GM08714 (cell line): ENCODE results near the gene SFT2D1.
"Not testable (repeated sequence)": the region's sequence is repeated elsewhere in the genome, so short reads cannot be mapped to it uniquely, and the experiment has no call there.

Source experiments
- H3K4me3 ChIP-seq: fragments of 200-500 bp; sonication (Bioruptor generic); 2 replicates; pipeline ENCODE4 v1.5.1; 2014; ENCODE audit warnings: mild to moderate bottlenecking, low read length, inconsistent platforms
- ZNF274 ChIP-seq: IDR thresholded peaks from 2 replicates; pipeline ENCODE4 v1.6.1; 2012; ENCODE audit warnings: mild to moderate bottlenecking, low read depth, low read length

The SFT2D1 gene

DNA sequence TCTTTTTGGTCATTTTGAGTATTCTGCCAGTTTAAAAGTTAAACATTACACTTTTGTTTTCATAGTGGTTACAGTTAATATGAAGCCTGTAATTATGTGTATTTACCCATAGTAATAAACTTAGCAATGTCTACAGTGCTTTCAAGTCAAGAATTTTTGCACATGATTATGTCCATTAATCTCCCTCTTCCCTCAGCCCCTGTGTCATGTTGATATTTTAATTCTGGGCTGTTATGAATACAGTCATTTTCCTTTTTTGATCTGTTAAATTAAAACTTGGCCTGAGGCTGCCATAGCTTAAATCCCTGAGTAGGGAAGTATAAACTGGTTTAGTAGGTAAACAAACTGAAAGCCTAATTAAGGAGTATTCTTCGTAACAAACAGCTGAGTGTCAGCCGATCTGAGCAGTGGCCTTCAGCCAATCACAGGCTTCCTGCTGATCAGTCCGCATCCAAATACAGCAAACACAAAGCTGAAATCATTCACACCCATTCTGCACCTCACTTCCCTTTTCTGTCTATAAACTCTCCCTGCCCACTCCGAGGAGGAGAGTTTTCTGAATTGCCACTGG lies 9.5 kb upstream of the SFT2D1 start:
- no peak for TF ChIP-seq ZNF274
- no peak overlapping the region for H3K4me3 ChIP-seq

DNA sequence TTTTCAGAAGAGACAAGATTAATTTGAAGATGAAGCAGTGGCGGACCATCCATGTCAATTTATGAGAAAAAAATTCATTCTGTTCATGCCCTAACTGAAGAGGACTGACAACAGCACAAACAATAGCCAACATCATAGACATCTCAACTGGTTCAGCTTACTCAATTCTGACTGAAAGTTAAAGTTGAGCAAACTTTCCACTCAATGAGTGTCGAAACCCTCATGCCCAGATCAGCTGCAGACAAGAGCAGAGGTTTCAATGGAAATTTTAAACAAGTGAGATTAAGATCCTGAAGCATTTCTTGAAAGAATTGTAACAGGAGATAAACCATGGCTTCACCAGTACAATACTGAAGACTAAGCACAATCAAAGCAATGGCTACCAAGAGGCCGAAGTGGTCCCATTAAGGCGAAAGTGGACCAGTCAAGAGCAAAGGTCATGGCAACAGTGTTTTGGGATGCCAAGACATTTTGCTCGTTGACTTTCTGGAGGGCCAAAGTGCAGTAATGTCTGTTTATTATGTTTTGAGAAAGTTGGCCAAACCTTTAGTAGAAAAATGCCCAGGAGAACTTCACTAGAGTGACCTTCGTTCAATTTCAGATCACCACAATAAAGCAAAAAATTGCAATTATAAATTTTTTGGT lies 6.1 kb upstream of the SFT2D1 start:
- no peak overlapping the region for H3K4me3 ChIP-seq
- no peak for TF ChIP-seq ZNF274

DNA sequence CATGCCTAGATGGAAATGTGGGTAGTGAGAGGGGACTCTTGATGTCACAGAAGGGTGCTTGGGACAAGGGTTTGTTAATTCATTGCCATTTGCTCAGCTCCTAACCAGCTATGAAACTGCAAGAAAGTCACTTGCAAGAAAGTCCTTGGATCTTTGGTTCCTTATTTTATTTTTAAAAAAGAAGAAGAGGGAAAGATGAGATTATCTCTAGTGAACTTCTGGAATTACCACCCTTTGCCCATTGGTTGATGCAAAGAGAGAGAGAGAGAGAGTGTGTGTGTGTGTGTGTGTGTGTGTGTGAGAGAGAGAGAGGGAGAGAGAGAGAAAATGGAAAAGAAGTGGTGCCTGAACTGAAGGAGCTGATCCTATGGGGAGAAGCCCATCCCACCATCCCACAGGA lies 4.6 kb upstream of the SFT2D1 start:
- no peak for TF ChIP-seq ZNF274
- H3K4me3 ChIP-seq: no peak overlapping the region

DNA sequence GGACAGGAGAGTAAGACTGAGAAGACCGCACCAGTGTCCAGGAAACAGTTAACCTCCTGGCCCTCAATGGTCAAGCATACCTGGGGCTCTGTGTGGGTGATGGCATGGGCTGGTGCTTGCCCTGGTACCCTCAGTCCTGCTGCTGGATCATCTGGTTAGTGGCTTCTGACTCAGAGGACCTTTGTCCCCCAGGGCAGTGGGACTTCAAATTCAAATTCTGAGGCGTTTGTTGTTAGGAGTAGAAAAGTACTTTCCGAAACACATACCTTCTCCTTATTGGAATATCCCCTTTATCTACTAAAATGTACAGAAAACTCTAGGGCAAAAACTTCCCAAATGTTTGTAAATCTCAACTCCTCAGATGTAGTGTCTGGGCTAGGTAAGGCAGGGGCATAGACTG lies 4.1 kb upstream of the SFT2D1 start:
- H3K4me3 ChIP-seq: no peak overlapping the region

DNA sequence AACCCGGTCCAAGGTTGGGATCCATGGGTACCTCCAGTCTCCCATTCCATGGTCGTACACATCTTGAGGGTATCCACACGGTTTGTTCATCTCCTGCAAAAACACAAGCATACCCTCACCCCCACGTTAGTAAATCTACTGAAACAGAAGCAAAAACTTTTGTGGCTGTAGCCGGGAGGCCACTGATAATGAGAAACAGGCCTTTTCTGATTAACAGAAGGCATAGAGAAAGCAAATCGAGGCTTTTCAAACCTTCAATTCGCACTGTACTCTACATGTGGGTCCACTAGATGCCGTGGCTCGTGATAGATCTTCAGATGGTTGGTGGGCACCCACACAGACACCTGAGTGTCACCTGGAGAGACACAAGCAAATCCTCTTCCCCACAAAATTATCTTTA lies 3.3 kb upstream of the SFT2D1 start:
- not testable (repeated sequence) for H3K4me3 ChIP-seq

More for the DNA sequence above, 4.1 kb upstream of the SFT2D1 start:
- no peak for TF ChIP-seq ZNF274

DNA sequence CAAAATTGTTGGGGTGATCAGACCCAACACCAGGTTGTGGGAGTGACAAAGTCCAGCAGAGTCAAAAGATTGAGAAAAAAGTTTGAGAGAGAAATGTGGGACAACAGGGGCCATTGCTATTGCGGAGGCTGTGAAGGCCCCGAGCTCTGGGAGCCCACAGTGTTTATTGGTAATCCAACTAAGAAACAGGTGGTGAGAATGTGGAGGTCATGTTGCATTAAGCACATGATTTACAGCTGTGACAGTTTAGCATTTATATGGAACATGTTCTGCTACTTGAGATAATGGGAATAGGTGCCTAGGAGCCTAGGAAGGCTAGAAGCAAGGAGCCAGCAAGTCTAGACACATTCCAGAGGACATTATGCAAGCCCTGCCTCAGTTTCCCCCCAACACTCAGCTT lies 2.6 kb upstream of the SFT2D1 start:
- H3K4me3 ChIP-seq: not testable (repeated sequence)

DNA sequence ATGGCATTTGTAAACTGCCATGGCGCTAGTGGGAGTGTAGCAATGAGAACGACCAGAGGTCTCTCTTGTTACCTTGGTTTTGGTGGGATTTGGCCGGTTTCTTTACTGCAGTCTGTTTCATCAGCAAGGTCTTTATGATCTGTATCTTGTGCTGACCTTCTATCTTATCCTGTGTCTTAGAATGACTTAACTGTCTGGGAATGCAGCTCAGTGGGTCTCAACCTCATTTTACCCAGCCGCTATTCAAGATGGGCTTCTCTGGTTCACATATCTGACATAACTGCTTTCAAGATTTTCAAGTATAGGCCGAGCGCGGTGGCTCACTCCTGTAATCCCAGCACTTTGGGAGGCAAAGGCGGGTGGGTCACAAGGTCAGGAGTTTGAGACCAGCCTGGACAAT lies 1.9 kb upstream of the SFT2D1 start:
- H3K4me3 ChIP-seq: no peak overlapping the region
- TF ChIP-seq ZNF274: no peak

DNA sequence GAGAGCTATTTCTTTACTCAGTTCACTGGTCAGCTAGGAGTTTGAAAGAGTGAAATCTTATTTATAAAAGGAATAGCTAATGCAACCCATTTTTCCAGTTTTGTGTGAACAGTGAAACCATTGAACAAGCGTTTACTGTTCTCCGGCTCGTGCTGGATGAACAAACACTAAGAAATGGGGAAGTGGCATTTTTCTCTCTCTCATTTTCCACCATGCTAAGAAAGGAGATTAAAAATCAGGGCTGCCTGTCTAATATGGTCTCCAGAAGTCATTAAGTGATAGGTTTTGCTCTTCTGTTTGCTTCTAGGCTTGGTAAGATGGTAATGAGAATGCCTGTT lies 774 bp upstream of the SFT2D1 start:
- TF ChIP-seq ZNF274: no peak
- peak overlapping the region; percentile 100 for H3K4me3 ChIP-seq

DNA sequence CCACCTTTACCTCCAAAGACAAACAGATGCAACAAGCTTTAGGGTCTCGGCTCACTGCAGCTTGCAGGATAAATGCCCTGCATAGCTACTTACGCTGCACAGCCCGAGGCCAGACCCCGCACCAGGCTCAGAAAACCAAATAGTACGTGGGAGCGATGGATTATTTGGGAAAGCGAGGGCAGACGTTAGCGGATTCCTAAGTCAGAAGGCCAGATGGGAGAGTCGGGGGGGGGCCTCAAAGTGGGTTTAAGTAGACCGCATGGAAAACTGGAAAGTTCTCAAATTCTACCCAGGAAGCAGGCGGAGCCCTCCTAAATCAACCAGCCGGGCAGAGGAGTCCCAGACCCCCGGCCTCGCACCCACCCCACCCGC lies 382 bp downstream of the SFT2D1 start:
- TF ChIP-seq ZNF274: no peak
- peak overlapping the region; percentile 100 for H3K4me3 ChIP-seq

DNA sequence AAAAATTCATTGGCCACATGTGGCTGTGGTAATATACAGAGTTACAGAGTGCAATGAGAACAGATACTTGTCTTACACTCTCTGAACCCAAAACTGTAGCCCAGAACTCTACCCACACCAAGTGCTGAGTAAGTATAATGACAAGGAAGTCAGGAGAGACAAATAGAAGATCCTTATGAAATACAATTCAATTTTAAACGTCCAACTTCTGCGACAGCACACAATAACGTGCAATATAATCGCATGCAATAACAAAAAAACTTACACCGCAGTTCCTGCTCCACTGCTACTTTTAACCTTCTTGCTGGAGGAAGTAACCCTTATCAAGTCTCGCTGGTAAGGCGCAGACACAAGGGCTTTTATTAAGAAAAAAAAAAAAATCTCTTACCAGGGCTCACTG lies 881 bp downstream of the SFT2D1 start:
- peak overlapping the region; percentile 100 for H3K4me3 ChIP-seq

DNA sequence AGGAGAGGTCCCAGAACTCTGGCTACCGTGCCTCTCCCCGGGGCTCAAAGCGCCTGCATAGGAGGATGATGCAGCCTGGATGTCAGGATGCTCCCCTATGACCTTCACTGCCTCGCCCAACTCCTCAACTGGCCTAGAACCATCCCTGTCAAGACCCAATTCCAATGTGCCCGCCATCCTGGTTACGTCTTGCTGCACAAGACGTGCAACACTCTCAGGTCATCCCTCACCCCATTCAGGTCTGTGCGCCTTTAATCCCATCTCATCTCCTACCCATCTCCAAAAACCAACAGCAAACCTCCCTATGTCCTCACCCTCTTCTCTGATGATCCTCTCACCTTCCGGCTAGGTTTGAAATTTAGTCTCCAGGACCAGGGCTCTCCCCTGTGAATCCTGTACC lies 3.5 kb downstream of the SFT2D1 start:
- TF ChIP-seq ZNF274: no peak
- no peak overlapping the region; the same call in 1 of the 2 replicates for H3K4me3 ChIP-seq

More for the DNA sequence above, 881 bp downstream of the SFT2D1 start:
- no peak for TF ChIP-seq ZNF274

DNA sequence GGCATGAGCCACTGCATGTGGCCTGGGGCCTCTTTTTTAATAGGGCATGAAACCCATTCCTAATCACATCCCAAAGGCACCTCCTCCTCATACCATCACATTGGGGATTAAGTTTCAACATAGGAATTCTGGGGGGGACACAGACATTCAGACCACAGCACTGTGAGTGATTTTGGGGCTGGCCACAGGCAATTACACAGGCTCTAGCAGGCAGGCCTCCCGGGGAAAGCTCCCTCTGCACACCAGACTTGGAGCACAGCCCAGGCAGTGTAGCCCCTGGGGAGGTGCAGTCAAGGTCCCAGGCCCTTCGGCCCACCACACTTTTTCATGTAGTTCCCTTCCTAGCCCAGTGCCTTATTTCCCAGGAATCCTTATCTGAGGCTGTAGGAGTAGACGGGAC lies 5.5 kb downstream of the SFT2D1 start:
- TF ChIP-seq ZNF274: no peak
- H3K4me3 ChIP-seq: no peak overlapping the region

DNA sequence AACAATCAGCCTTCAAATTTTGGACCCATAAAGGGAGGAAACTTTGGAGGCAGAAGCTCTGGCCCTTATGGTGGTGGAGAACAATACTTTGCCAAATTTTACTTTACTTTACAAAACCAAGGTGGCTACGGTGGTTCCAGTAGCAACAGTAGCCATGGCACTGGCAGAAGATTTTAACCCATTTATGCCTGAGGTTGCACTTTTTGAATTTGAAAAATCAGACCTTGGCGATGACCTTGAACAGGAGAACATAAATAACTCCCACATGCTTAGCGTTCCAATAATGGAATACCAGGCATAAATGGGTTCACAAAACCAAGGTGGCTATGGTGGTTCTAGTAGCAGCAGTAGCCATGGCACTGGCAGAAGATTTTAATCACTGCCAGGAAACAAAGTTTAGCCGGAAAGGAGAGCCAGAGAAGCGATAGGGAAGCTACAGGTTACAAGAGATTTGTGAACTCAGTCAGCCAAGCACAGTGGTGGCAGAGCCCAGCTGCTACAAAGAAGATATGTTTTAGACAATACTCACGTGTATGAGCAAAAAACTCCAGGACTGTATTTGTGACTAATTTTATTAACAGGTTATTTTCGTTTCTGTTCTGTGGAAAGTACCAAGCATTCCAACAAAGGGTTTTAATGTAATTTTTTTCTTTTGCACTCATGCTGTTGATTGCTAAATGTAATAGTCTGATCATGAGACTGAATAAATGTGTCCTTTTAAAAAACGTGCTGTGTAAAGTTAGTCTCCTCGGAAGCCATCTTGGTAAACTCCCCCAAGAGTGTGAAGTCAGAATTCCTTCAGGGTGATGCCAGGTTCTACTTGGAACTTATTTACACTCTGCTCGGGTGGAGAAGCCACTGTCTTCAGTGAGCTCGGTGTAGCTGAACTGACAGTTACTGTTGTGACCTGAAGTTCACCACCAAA lies 6.7 kb downstream of the SFT2D1 start:
- no peak overlapping the region for H3K4me3 ChIP-seq
- no peak for TF ChIP-seq ZNF274

DNA sequence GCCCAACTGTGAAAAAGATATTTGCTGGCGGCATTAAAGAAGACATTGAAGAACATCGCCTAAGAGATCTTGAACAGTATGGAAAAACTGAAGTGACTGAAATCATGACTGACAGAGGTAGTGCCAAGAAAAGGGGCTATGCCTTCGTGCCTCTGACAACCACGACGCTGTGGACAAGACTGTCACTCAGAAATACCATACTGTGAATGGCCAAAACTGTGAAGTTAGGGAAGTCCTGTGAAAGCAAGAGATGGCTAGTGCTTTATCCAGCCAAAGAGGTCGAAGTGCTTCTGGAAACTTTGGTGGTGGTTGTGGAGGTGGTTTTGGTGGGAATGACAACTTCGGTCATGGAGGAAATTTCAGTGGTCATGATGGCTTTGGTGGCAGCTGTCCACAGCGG lies 7.5 kb downstream of the SFT2D1 start:
- H3K4me3 ChIP-seq: no peak overlapping the region
- TF ChIP-seq ZNF274: no peak
